Epithelial cell of prostate (primary cell): Measurements from ENCODE around the gene ANO7.

Experiments used
- DNase-seq: peaks from one replicate; pipeline ENCODE4 v3.0.0-alpha.2; 2011; ENCODE audit warnings: low read depth, low spot score
- H3K27ac ChIP-seq: fragments of 450-650 bp; 2 replicates; pipeline ENCODE4 v1.5.1; 2017; ENCODE audit warnings: mild to moderate bottlenecking

The ANO7 gene, protein sequence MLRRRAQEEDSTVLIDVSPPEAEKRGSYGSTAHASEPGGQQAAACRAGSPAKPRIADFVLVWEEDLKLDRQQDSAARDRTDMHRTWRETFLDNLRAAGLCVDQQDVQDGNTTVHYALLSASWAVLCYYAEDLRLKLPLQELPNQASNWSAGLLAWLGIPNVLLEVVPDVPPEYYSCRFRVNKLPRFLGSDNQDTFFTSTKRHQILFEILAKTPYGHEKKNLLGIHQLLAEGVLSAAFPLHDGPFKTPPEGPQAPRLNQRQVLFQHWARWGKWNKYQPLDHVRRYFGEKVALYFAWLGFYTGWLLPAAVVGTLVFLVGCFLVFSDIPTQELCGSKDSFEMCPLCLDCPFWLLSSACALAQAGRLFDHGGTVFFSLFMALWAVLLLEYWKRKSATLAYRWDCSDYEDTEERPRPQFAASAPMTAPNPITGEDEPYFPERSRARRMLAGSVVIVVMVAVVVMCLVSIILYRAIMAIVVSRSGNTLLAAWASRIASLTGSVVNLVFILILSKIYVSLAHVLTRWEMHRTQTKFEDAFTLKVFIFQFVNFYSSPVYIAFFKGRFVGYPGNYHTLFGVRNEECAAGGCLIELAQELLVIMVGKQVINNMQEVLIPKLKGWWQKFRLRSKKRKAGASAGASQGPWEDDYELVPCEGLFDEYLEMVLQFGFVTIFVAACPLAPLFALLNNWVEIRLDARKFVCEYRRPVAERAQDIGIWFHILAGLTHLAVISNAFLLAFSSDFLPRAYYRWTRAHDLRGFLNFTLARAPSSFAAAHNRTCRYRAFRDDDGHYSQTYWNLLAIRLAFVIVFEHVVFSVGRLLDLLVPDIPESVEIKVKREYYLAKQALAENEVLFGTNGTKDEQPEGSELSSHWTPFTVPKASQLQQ

DNA sequence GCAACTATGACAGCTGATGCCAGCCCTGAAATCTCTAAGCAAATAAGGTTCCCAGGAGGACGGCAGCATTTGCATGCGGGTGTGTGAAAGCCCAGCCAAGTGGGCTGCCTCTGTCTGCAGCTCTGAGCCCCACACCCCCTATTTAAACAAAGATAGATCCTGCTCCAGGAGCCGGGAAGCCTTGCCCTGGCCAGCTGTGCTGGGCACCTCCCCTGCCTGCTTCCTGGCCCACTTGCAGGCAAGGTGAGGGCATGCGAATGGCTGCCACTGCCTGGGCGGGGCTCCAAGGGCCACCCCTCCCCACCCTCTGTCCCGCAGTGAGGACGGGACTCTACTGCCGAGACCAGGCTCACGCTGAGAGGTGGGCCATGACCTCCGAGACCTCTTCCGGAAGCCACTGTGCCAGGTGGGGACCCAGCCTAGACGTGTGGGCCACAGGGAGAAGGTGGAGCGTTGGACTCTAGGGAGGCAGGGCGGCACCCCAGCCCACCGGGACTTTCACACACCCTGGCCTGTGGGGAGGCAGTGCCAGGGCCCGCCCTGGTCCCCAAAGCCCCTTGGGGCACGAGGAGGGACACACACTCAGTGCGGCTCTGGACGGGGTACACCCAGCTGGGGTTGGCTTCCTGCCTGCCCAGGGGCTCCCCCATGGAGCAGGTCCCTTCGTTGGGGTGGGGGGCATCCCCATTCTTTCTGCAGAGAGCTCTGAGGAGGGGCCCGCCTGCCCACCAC, at the start of gene ANO7:
ANO7 (plus strand) TSS at position 317 of the 732 bp plus-strand sequence. CDS start 1,387 bp downstream, outside the sequence.
- DNase-seq = no peak
- no peak within 1 kb of the TSS for H3K27ac ChIP-seq

DNA sequence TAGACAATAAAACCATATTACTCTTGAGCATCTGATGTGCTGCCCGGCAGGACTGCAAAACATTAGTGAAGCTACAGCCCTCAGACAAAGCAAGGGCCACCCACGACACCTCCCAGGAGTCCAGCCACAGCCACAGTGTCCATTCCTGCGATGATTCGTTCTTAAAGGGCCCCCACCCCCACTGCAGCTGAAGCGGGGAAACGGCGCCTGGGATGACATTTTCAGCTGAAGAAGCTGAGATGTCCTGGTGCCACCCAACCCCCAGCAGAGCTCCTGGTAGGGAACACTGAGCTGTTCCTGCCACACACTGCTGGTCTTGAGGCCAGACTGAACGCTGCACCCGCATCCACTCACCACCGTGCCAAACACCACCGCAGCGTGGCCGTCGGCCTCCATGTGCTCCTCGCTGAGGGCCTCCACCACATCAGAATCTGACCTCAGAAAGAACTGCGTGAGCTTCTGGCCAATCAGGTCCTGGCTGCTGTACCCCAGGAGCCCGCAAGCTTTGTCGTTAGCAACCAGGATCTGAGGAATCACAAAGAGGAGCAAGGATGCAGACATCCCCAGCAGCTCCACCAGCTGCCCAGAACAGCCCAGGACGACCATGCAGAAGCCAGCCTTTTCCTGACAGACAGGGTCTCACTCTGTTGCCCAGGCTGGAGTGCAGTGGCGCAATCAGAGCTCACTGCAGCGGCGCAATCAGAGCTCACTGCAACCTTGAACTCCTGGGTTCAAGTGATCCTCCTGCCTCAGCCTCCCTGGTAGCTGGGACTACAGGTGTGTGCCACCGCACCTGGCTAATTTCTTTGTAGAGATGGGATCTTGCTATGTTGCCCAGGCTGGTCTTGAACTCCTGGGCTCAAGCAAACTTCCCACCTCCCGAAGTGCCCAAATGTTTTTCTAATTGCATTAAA, 48.7 kb upstream of the ANO7 start:
- no peak overlapping the region for H3K27ac ChIP-seq

DNA sequence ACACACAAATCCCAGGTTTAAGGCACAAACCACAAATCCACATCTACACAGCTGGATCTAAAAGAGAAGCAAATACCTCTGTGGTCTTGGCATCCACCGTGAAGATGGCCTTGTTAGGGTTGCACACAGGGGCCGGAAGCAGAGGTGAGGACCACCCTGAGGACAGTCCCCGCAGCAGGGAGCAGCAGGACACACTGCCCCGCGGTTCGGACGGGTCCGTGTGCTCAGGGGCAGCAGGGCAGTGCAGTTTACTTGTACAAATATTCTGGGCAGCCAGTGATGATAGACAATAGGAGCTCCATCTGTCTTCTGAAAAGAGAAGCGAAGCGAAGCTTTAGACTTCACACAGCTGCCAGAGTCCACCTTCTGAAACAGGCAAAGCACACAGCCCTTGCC, 48.0 kb upstream of the ANO7 start:
- DNase-seq = no peak
- no peak overlapping the region for H3K27ac ChIP-seq

More for the DNA sequence above, 48.7 kb upstream of the ANO7 start:
- DNase-seq = no peak

DNA sequence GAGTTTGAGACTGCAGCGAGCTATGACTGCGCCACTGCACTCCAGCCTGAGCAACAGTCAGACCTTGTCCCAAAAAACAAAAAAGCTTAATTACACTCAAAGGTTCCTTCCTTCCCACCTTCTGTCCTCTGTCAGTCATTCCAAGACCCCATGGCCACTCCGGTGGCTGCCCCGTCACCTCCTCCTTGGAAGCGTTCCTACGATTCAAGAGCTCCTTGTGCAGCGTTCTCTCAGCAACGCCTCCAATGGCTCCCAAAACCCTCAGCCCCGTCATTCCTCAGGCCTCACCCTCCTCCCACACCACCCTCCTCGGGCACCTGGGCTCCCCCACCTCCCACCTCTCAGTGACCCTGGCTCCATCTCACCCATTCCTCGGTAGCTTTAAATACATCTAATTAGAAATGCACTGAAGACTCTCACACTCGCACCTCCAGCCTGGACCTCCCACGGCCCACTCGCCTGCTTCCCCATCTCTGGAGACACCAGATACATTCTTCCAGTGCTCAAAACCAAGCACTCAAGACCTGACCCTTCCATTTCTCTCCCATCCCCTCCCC, 47.2 kb upstream of the ANO7 start:
- no peak overlapping the region for H3K27ac ChIP-seq
- no peak for DNase-seq

DNA sequence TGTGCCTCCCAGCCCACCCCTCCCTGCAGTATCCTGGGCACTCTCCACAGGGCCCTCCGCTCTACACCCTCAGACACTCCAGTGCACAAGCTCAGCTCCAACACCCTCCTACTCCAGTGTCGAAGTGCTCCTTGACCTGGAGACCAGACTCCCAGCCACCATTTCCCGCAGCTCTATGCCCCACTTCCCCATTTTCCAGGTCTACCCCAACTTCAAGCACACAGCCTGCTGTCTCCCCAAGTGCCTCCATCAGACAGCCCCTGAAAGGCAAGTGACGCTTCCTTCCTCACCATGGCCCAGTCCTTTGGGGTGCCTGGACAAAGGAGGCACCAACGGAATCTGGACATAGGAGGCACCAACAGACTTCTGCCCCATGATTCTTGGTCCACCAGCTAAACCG, 46.4 kb upstream of the ANO7 start:
- no peak for DNase-seq

DNA sequence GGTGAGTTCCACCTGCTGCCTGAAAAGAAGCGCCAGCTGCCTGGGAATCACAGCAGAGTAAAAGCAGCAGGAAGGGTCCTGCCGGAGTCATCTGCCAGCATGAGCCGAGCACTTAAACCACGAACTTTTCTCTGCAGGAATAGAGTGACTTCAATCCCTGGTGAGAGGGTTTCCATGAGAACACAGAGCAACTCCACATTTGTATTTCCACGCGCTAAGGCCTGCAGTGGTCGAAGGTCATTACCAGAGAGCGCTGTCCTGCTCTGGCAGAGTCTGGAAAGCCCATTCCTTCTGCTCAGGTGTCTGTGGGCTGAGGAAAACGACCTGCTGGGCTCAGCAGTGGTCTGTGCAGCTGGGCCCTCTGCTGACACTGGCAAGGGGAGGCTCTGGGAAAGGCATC, 45.9 kb upstream of the ANO7 start:
- no peak for DNase-seq
- no peak overlapping the region for H3K27ac ChIP-seq

More for the DNA sequence above, 46.4 kb upstream of the ANO7 start:
- H3K27ac ChIP-seq = no peak overlapping the region

DNA sequence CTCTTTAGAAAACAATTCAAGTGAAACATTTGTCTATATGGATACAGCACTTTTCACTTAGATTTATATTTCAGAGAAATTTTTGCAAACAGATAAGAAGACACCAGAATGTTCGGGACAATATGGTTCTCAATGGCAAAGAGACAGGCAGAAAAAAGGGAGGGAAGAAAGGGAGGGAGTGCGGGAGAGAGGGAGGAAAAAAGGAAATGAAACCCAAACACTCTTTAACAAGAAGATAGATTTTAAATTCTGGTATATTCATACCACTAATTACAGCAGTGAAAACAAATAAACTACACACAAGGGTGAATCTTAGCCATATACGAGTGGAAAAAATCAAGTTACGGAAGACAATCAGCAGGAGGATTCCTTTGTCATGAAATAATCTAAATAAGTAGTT, 42.2 kb upstream of the ANO7 start:
- no peak for DNase-seq
- no peak overlapping the region for H3K27ac ChIP-seq

DNA sequence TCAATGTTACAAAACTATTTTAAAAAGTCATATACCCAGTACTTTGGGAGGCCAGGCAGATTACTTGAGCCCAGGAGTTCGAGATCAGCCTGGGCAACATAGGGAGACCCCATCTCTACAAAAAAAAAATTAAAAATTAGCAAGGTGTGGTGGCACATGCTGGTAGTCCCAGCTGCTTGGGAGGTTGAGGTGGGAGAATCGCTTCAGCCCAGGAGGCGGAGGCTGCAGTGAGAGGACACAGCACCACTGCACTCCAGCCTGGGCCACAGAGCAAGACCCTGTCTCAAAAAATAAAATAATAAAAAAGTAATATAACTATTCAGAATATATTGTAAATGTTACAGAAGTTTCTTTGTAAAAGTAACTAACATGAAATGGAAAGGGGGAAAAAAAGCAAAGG, 41.1 kb upstream of the ANO7 start:
- DNase-seq = no peak
- H3K27ac ChIP-seq = no peak overlapping the region

DNA sequence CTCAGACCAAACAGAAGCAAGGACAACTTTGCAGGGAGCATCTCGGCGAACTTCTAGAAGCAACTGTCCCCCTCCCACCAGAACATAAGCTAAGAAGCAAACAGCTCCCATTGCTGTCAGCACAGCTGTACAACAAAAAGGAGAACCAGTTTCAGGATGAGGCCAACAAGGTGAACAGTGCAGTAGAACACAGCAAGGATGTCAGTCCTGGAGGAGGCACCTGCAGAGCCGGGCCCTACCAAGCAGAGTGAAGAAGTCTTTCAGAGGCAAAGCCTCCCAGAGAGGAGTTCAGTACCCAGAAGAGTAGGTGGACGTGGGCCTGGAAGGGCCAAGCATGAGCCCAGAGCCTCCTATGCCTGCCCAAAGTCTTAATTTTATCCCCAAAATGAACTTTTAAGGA, 40.2 kb upstream of the ANO7 start:
- no peak overlapping the region for H3K27ac ChIP-seq
- no peak for DNase-seq

DNA sequence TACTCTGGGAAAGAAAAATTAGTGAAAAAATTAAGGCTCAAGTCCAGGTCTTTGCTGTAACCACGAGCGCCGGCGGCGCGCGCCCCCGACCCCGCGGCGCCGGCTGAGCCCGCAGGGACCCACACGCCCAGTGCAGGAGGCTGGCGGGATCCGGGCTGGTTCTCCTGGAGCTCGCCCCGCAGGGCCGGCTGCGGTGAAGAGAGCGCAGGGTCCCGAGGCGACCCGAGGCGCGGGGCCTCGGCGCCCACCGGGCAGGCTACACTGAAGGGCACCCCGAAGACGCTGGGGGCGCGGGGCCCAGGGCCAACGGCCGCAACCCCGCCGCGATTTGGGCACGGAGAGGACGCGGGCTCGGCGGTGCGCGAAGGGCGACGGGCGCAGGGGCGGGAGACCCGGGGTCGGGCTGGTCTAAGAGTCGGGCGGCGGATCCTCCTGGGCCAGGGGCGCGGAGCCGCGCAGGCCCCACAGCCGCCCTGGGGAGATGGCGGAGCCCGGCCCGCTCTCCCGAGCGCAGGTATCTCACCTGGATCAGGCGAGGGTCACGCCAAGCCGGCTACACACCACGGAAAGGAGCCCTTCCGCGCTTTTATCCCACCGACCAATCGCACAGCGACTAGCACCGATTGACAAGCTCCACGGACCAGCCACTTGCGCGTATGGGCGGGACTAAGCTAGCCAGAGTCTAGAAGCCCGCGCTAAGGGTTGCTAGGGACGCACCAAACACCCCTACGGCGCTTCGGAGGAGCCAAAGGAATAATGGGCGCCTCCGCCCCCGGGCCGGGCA, 39.4 kb upstream of the ANO7 start, which contains the start of gene PASK:
PASK (minus strand) TSS at position 582 of the 784 bp plus-strand sequence. CDS start 6,440 bp downstream, outside the sequence.
- H3K27ac ChIP-seq = peak within 1 kb of the TSS; percentile 39
- DNase-seq = peak; percentile 91

DNA sequence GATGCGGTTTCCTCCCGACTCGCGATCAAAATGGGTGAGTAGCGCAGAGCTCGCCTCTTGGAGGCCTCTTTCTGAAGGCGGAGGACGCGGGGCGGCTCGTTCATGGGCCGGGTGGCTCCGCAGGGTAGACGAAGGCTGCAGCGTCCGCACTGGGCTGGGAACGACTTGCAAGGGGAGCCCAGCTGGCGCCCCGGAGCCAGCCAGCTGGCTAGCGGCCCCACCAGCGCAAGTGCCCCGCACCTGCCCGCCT, 38.9 kb upstream of the ANO7 start:
- no peak overlapping the region for H3K27ac ChIP-seq
- no peak for DNase-seq

DNA sequence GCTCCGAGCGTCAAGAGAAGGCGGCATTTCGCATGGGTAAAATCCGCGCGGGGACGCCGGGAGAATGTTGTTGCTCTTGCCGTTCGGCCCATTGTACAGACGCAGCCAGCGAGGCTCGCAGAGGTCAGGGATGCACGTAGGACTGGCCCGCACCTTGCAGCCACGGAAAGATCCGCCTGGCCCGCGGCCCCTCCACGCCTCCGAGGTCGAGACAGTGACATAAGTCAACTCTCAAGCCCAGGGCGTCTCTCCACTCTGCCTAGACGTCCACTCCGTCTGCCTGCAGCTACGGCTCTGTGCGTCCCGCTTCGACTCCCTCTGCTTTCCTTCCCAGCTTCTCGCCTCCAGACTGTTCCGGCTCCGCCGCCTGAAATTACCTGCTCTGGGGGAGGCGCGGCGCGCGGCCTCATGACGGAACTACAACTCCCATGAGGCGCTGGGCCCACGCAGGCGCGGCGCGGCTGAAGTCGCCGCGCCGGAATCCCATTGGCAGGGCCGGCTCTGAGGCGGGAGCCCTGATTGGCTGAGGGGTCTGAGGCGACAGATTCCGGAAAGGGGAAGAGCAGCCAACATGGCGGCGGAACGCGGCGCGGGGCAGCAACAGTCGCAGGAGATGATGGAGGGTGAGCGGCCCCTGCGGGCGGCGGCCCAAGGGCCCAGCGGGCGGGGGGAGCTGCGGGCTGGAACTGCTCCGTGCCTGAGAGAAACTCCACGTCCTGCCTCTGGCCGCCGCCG, 38.4 kb upstream of the ANO7 start, which contains the start of gene PPP1R7:
PPP1R7 (plus strand) TSS at position 543 of the 735 bp plus-strand sequence; CDS start at position 572, 29 bp downstream.
- peak within 1 kb of the TSS; percentile 39 for H3K27ac ChIP-seq

DNA sequence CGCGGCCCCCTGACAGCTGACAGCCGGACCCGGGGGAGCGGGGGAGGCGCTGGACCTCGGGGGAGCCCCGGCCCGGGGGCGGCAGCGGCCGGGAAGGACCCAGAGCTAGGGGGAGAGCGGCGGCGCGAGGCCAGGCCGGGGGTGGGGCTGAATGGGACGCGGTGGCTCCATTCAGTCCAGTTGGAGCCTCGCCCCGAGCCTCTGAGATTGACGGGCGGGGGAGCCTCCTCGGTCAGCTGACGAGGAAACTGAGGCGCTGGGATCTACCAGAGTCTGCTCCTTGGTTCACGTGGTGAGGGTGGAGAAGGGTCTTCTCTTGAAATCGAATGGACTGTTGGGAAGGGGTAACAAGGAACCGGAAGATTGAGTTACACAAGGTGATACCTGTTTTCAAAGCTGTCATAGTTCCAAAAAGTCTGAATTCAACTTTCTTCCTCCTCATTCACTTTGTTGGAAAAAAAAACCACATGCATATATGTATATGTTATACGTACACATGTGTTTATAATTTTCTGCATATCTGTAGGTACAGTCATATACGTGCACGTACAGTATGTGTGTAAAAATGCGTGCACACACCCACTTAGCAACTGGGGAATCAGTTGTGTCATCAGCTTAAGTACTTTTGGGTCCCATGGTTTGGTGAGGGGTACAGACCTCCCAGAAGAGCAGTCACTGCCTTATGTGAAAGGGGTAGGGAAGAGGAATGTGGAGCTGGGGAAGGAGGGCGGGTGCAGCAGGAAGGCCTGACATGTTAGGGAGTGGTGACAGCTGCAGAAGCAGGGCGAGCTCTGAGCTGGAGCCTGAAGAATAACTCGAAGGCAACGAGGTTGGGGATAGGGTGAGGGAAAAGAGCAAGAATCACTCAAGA, 37.6 kb upstream of the ANO7 start:
- peak overlapping the region; percentile 39 for H3K27ac ChIP-seq
- no peak for DNase-seq

More for the DNA sequence above, 38.4 kb upstream of the ANO7 start, which contains the start of gene PPP1R7:
- DNase-seq = peak; percentile 83

DNA sequence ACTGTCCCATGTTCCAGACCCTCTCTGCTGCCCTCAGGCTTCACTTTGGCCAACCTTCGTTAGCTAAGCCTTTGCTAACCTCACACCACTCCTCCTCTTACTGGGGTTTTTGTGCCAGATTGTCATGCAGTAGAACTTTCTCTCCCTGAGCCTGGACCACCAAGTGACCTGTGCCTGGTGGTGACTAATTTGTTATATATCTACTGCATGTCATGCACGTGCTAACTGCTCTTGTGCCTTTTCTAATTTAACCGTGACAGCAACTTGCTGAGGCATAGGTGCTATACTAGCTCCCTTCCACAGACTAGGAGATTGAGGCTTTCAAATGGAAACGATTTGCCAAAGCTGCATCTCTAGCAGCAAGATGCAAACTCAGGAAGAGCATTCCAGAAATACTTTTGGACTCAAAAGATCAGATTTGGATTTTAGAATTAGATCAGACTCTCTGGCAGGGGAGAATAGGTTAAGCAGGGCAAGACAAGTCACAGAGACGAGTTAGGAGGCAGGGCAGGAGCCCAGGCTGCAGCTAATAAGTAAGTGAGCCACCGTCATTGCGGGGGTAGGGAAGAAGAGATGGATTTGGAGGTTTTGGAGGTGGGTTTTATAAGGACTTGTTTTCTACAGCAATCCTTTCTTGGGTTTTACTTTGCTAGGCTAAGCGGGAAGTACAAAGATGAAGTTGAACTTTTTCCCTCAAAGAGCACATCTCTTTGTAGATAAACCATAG, 36.4 kb upstream of the ANO7 start:
- no peak for DNase-seq
- no peak overlapping the region for H3K27ac ChIP-seq

DNA sequence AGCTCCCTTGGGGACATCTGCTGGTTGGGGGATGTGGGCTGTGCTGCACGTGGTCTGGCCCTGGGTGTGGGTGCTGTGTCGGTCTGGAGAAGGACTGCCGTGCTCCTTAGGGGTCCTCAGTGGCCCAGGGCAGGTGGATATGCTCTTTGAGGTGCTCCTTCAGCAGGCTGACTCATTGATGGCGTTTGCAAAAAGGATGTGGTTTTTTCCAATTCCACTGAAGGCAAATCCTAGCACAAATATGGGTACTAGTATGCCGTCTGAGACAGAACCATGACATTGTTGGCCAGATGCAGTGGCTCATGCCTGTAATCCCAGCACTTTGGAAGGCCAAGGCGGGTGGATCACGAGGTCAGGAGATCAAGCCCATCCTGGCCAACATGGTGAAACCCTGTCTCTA, 34.9 kb upstream of the ANO7 start:
- H3K27ac ChIP-seq = no peak overlapping the region
- no peak for DNase-seq

DNA sequence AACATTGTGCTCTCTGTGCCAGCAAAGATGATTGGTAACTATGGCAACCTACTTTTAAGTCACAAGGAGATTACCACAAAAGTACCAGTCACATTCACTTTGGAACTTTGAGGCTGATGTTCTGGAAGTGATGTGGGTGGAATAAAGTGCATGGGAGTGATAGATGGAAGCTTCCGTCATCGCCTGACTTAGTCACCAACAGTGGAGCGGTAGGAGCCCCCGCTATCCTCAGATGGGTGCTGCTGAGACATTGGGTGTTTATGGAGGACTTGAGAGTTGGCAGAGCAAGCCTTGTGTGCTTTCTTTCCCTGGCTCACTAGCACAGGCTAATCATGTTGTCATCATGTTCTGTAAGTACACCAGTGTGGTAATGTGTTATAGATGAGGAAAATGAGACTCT, 33.6 kb upstream of the ANO7 start:
- no peak overlapping the region for H3K27ac ChIP-seq
- no peak for DNase-seq
